GM19468 (cell line): ENCODE data around the gene TMSB15B.
"Not testable (repeated sequence)": the region's sequence is repeated elsewhere in the genome, so short reads cannot be mapped to it uniquely, and the experiment has no call there.

Source experiments
- ATAC-seq: cut with Tn5 transposase; IDR thresholded peaks from one replicate; pipeline ENCODE4 v1.9.1; 2021; ENCODE audit warnings: mild to moderate bottlenecking, moderate library complexity, moderate number of reproducible peaks; ENCODE audit not compliant: unreplicated experiment; ENCODE audit errors: extremely low read depth

Gene TMSB15B

DNA sequence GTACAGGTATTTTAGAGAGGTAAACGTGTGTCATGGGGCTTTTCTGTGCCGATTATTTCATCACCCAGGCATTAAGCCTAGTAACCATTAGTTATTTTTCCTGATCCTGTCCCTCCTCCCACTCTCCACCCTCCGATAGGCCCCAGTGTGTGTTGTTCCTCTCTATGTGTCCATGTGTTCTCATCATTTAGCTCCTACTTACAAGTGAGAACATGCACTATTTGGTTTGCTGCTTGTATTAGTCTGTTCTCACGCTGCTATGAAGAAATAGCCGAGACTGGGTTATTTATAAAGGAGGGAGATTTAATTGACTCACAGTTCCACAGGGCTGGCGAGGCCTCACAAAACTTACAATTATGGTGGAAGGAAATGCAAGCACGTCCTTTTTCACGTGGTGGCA lies 53.1 kb downstream of the TMSB15B start:
- ATAC-seq: not testable (repeated sequence)
